Measurements from ENCODE around the gene ATP5PD. TPM values are rescaled to one million over a fixed set of nuclear protein-coding genes. Genes with fewer than 3 reads are reported as not detected.

ATP5PD gene
- total RNA-seq, 1 donor from 2014 or later, result 133 TPM

GRCh38 chr17:75090871-75091854, 44.4 kb upstream of the ATP5PD start:
- intact Hi-C loops (cut with DNase I), result no loop called here
- Histone ChIP-seq H3K27me3 (no peaks in the 10 kb centered on the region), H3K4me1 (peaks cover 3% of the 10 kb centered on the region in 2 donors), H3K4me3 (no peak overlapping the region), H3K9me3 (no peaks in the 10 kb centered on the region), H3K27ac (no peak overlapping the region), H3K36me3 (no peaks in the 10 kb centered on the region)
- no peak for TF ChIP-seq CTCF (IDR thresholded peaks at IDR 0.05)
- DNase-seq (ENCODE audit: low spot score in 2 of 2), result no peak

- Histone ChIP-seq H3K27ac (peak overlapping the region; percentile 47 to 76), H3K4me1 (peaks cover 0 to 3% of the 10 kb centered on the region in 2 donors), H3K9me3 (no peaks in the 10 kb centered on the region), H3K36me3 (no peaks in the 10 kb centered on the region), H3K4me3 (peak overlapping the region; percentile 51 to 73), H3K27me3 (no peaks in the 10 kb centered on the region)
- no peak for DNase-seq (ENCODE audit: low spot score in 2 of 2)
- intact Hi-C loops (cut with DNase I), result no loop called here
- TF ChIP-seq CTCF (IDR thresholded peaks at IDR 0.05), result no peak
Observed at GRCh38 chr17:75088465-75089417, 42.0 kb upstream of the ATP5PD start.

- Histone ChIP-seq H3K27ac (peak within 1 kb of the TSS; percentile 47 to 76), H3K36me3 (no peaks in the 10 kb centered on the region), H3K4me3 (peak within 1 kb of the TSS; percentile 51 to 73), H3K9me3 (no peaks in the 10 kb centered on the region), H3K27me3 (no peaks in the 10 kb centered on the region), H3K4me1 (peaks cover 0 to 3% of the 10 kb centered on the region in 2 donors)
- TF ChIP-seq CTCF (IDR thresholded peaks at IDR 0.05), result no peak
- DNase-seq (ENCODE audit: low spot score in 2 of 2), result peak; percentile 48 to 86
- intact Hi-C loops (cut with DNase I), result no loop called here
Observed at GRCh38 chr17:75087558-75088453, 41.0 kb upstream of the ATP5PD start, which contains the start of gene SLC16A5. SLC16A5 (plus strand) TSS chr17:75087954; CDS start chr17:75093637, 5,683 bp downstream.

- Histone ChIP-seq H3K27ac (peak overlapping the region; percentile 34 to 76), H3K4me1 (peaks cover 0 to 3% of the 10 kb centered on the region in 2 donors), H3K4me3 (peak overlapping the region; percentile 51 to 73), H3K36me3 (no peaks in the 10 kb centered on the region), H3K27me3 (no peaks in the 10 kb centered on the region), H3K9me3 (no peaks in the 10 kb centered on the region)
- no peak for TF ChIP-seq CTCF (IDR thresholded peaks at IDR 0.05)
- no peak for DNase-seq (ENCODE audit: low spot score in 2 of 2)
- intact Hi-C loops (cut with DNase I), result no loop called here
Observed at GRCh38 chr17:75087182-75087557, 40.4 kb upstream of the ATP5PD start.
